ENCODE measurements around the gene SNAP47. TPM values are rescaled to one million over a fixed set of nuclear protein-coding genes. Genes with fewer than 3 reads are reported as not detected.

The SNAP47 gene
- polyA plus RNA-seq, 1 of the 3 experiments (the other 2 are of a cell fraction): 45.6 TPM

- peaks cover 3 to 16% of the 10 kb centered on the region in 2 experiments; a peak in 3 of 4 replicates for H3K4me1 ChIP-seq (ENCODE audit: control insufficient read depth in 1 of 2, insufficient read depth in 2 of 2, low read depth in 1 of 2, low read length in 1 of 2)
- no peak overlapping the region for H3K9ac ChIP-seq
- H3K9me2 ChIP-seq: no peaks in the 10 kb centered on the region
- H3F3A ChIP-seq (replicated peaks; ENCODE audit: insufficient read depth): peaks cover 20% of the 10 kb centered on the region
- ChIA-PET CTCF (interaction anchor here (1.1 to 2.7 kb wide), 2 partner anchors 15 to 164 kb away, joined by 3 to 12 read pairs; no protein-coding TSS in a partner anchor), POLR2A (no interaction called here)
- no peak overlapping the region for H2AFZ ChIP-seq (ENCODE audit: low read depth)
- no peak overlapping the region for H3K4me3 ChIP-seq (ENCODE audit: low read depth in 2 of 2, low read length in 1 of 2)
- no peak for DNase-seq
- peaks cover 0 to 27% of the 10 kb centered on the region in 2 experiments for H3K36me3 ChIP-seq (replicated peaks in 1 of 2; ENCODE audit: control insufficient read depth in 1 of 2, insufficient read depth in 2 of 2, low read length in 1 of 2)
- H4K20me1 ChIP-seq (ENCODE audit: insufficient read depth): no peaks in the 10 kb centered on the region
- H3K79me2 ChIP-seq (ENCODE audit: insufficient read depth): no peaks in the 10 kb centered on the region
- H3K4me2 ChIP-seq: no peak overlapping the region
- WGBS (ENCODE audit: low lambda C conversion rate): 94% methylated on average over 3 of the region's 4 CpGs
- H3K9me3 ChIP-seq: no peaks in the 10 kb centered on the region
- no peaks in the 10 kb centered on the region for H3K27me3 ChIP-seq (ENCODE audit: insufficient read depth)
- TF ChIP-seq FOXM1 (IDR thresholded peaks at IDR 0.05; ENCODE audit: low read depth) (no peak), GABPA (IDR thresholded peaks at IDR 0.05; ENCODE audit: low read depth) (no peak), USF2 (IDR thresholded peaks at IDR 0.05; ENCODE audit: borderline replicate concordance, low read depth, low read length) (no peak), JUND (IDR thresholded peaks at IDR 0.05) (no peak), POLR2AphosphoS5 (IDR thresholded peaks at IDR 0.05; ENCODE audit: low read depth, low read length) (no peak), PBX3 (IDR thresholded peaks at IDR 0.05) (no peak), ELF1 (IDR thresholded peaks at IDR 0.05) (no peak), TCF12 (IDR thresholded peaks at IDR 0.05) (no peak), YY1 (IDR thresholded peaks at IDR 0.05; ENCODE audit: low read depth) (no peak), TEAD4 (IDR thresholded peaks at IDR 0.05; ENCODE audit: borderline replicate concordance, insufficient read depth) (no peak), NRF1 (IDR thresholded peaks at IDR 0.05; ENCODE audit: low read depth, low read length) (no peak), RAD21 (IDR thresholded peaks at IDR 0.05; ENCODE audit: low read length) (no peak), CHD2 (IDR thresholded peaks at IDR 0.05; ENCODE audit: low read length, partially characterized antibody) (no peak), USF1 (IDR thresholded peaks at IDR 0.05; ENCODE audit: borderline replicate concordance, low read depth) (no peak), RXRA (IDR thresholded peaks at IDR 0.05; ENCODE audit: borderline replicate concordance, low read depth) (no peak), FOSL2 (IDR thresholded peaks at IDR 0.05; ENCODE audit: borderline replicate concordance, low read depth) (no peak), MXI1 (IDR thresholded peaks at IDR 0.05; ENCODE audit: low read depth, low read length) (no peak), IRF3 (IDR thresholded peaks at IDR 0.05; ENCODE audit: low read depth, low read length) (no peak), SIN3A (IDR thresholded peaks at IDR 0.05; ENCODE audit: borderline replicate concordance, low read depth, low read length) (no peak)
- H3K27ac ChIP-seq (ENCODE audit: low read depth in 2 of 2, low read length in 1 of 2): no peak overlapping the region
Observed at GRCh38 chr1:227777646-227778045, 42.4 kb downstream of the SNAP47 start.
